Trophoblast cell (in vitro differentiated cells and primary cell): Measurements from ENCODE around the gene ACOT11.

ENCODE experiments used
- DNase-seq, 2 donors: peaks; one replicate each; pipeline ENCODE4 v3.0.0-alpha.2; 2016
- H2AFZ ChIP-seq: 2 replicates; pipeline ENCODE4 v1.6.1; 2013; ENCODE audit warnings: low read length, moderate library complexity, mild to moderate bottlenecking; ENCODE audit not compliant: insufficient read depth, poor library complexity
- H2AK5ac ChIP-seq: 2 replicates; pipeline ENCODE4 v1.6.1; 2013; ENCODE audit warnings: mild to moderate bottlenecking, low read length
- H2BK120ac ChIP-seq: 2 replicates; pipeline ENCODE4 v1.6.1; 2013; ENCODE audit warnings: low read length, mild to moderate bottlenecking, moderate library complexity; ENCODE audit not compliant: insufficient read depth, poor library complexity
- H2BK12ac ChIP-seq: 2 replicates; pipeline ENCODE4 v1.6.1; 2013; ENCODE audit warnings: mild to moderate bottlenecking, low read length, moderate library complexity
- H2BK5ac ChIP-seq: 2 replicates; pipeline ENCODE4 v1.6.1; 2013; ENCODE audit warnings: low read length, low read depth, moderate library complexity, mild to moderate bottlenecking; ENCODE audit not compliant: poor library complexity
- H3K14ac ChIP-seq: 2 replicates; pipeline ENCODE4 v1.6.1; 2013; ENCODE audit warnings: mild to moderate bottlenecking, low read length
- H3K18ac ChIP-seq: 2 replicates; pipeline ENCODE4 v1.6.1; 2013; ENCODE audit warnings: mild to moderate bottlenecking, low read length
- H3K23ac ChIP-seq: 2 replicates; pipeline ENCODE4 v1.6.1; 2013; ENCODE audit warnings: low read length
- H3K27ac ChIP-seq: 2 replicates; pipeline ENCODE4 v1.5.1; 2013; ENCODE audit warnings: low read depth, mild to moderate bottlenecking, inconsistent platforms, low read length, moderate library complexity
- H3K27me3 ChIP-seq: 2 replicates; pipeline ENCODE4 v1.6.1; 2013; ENCODE audit warnings: inconsistent platforms, mild to moderate bottlenecking, low read length, moderate library complexity; ENCODE audit not compliant: insufficient read depth
- H3K36me3 ChIP-seq, 2 experiments: 1 replicate in 1 of 2; 2 replicates in 1 of 2; pipeline ENCODE4 v1.6.1; 2013; ENCODE audit warnings: low read length in 2 of 2, mild to moderate bottlenecking in 2 of 2, moderate library complexity in 1 of 2; ENCODE audit not compliant: insufficient read depth in 2 of 2, control insufficient read depth in 1 of 2
- H3K4ac ChIP-seq: 2 replicates; pipeline ENCODE4 v1.6.1; 2013; ENCODE audit warnings: low read depth, mild to moderate bottlenecking, low read length, moderate library complexity
- H3K4me1 ChIP-seq, 2 experiments: 1 replicate in 1 of 2; 2 replicates in 1 of 2; pipeline ENCODE4 v1.6.1; 2013; ENCODE audit warnings: low read length in 2 of 2, mild to moderate bottlenecking in 2 of 2, moderate library complexity in 1 of 2; ENCODE audit not compliant: insufficient read depth in 2 of 2, control insufficient read depth in 1 of 2
- H3K4me2 ChIP-seq: 2 replicates; pipeline ENCODE4 v1.6.1; 2013; ENCODE audit warnings: inconsistent platforms, mild to moderate bottlenecking, low read length, moderate library complexity
- H3K4me3 ChIP-seq: 2 replicates; pipeline ENCODE4 v1.5.1; 2013; ENCODE audit warnings: mild to moderate bottlenecking, low read depth, low read length, inconsistent platforms
- H3K79me1 ChIP-seq: one replicate; pipeline ENCODE4 v1.6.1; 2013; ENCODE audit warnings: low read length
- H3K79me2 ChIP-seq: 2 replicates; pipeline ENCODE4 v1.6.1; 2013; ENCODE audit warnings: low read length, mild to moderate bottlenecking; ENCODE audit not compliant: control insufficient read depth, insufficient read depth, poor library complexity
- H3K9ac ChIP-seq: 2 replicates; pipeline ENCODE4 v1.6.1; 2013; ENCODE audit warnings: mild to moderate bottlenecking, low read length
- H3K9me3 ChIP-seq: 2 replicates; pipeline ENCODE4 v1.6.1; 2013; ENCODE audit warnings: low read depth, mild to moderate bottlenecking, control low read depth, inconsistent platforms, low read length; ENCODE audit not compliant: insufficient read depth
- H4K12ac ChIP-seq: 2 replicates; pipeline ENCODE4 v1.6.1; 2013; ENCODE audit warnings: low read depth, mild to moderate bottlenecking, low read length, moderate library complexity
- H4K8ac ChIP-seq: 2 replicates; pipeline ENCODE4 v1.6.1; 2013; ENCODE audit warnings: low read depth, mild to moderate bottlenecking, low read length, moderate library complexity
- H4K91ac ChIP-seq: one replicate; pipeline ENCODE4 v1.6.1; 2013; ENCODE audit warnings: low read depth, mild to moderate bottlenecking, low read length, moderate library complexity
- WGBS: extraction: QIAGEN DNeasy Blood & Tissue Kit; methylation state at CpG from one replicate; pipeline ENCODE4 v1.1.7; 2013; ENCODE audit warnings: missing lambda C conversion rate; ENCODE audit not compliant: insufficient read length, insufficient coverage; ENCODE audit errors: extremely low coverage; 5-methylcytosine and 5-hydroxymethylcytosine counted together

Gene ACOT11

GRCh38 chr1:54597455-54598030 is 49.5 kb downstream of the ACOT11 start:
- peak in 1 of 2 donors; percentile 5 for DNase-seq
- Histone ChIP-seq H4K8ac (no peak overlapping the region), H2AK5ac (no peak overlapping the region), H3K4me1 (no peaks in the 10 kb centered on the region), H2BK120ac (no peak overlapping the region), H4K12ac (no peak overlapping the region), H3K9ac (no peak overlapping the region), H2BK5ac (no peak overlapping the region), H3K4me3 (no peak overlapping the region), H4K91ac (no peak overlapping the region), H3K27me3 (no peaks in the 10 kb centered on the region), H3K36me3 (peaks cover 0 to 2% of the 10 kb centered on the region in 2 experiments), H3K4ac (no peak overlapping the region), H3K4me2 (no peak overlapping the region), H2BK12ac (no peak overlapping the region), H3K9me3 (peaks cover 1% of the 10 kb centered on the region), H3K14ac (no peak overlapping the region), H2AFZ (no peak overlapping the region), H3K79me2 (no peaks in the 10 kb centered on the region), H3K79me1 (no peaks in the 10 kb centered on the region), H3K23ac (no peak overlapping the region), H3K18ac (no peak overlapping the region), H3K27ac (no peak overlapping the region)
- WGBS: no CpG with 5 or more reads among the region's 3 CpGs

- Histone ChIP-seq H3K9me3 (peaks cover under 1% of the 10 kb centered on the region), H4K12ac (no peak overlapping the region), H3K14ac (no peak overlapping the region), H3K23ac (no peak overlapping the region), H3K27me3 (no peaks in the 10 kb centered on the region), H4K8ac (no peak overlapping the region), H2BK12ac (no peak overlapping the region), H2AK5ac (no peak overlapping the region), H3K27ac (no peak overlapping the region), H3K9ac (no peak overlapping the region), H3K4me3 (no peak overlapping the region), H3K4me1 (no peaks in the 10 kb centered on the region), H2BK120ac (no peak overlapping the region), H2AFZ (no peak overlapping the region), H3K36me3 (peaks cover 0 to 2% of the 10 kb centered on the region in 2 experiments), H3K18ac (no peak overlapping the region), H3K4me2 (no peak overlapping the region), H3K4ac (no peak overlapping the region), H2BK5ac (no peak overlapping the region), H3K79me1 (no peaks in the 10 kb centered on the region), H4K91ac (no peak overlapping the region), H3K79me2 (no peaks in the 10 kb centered on the region)
- no peak for DNase-seq
- WGBS: no CpG with 5 or more reads among the region's 13 CpGs
Observed at GRCh38 chr1:54599211-54599823, 51.3 kb downstream of the ACOT11 start.

- Histone ChIP-seq H3K9me3 (peaks cover 2% of the 10 kb centered on the region), H2BK120ac (no peak overlapping the region), H2BK12ac (no peak overlapping the region), H2BK5ac (no peak overlapping the region), H3K18ac (no peak overlapping the region), H3K27me3 (no peaks in the 10 kb centered on the region), H3K79me2 (no peaks in the 10 kb centered on the region), H3K4me2 (no peak overlapping the region), H3K4me1 (no peaks in the 10 kb centered on the region), H3K4ac (no peak overlapping the region), H3K4me3 (no peak overlapping the region), H3K27ac (no peak overlapping the region), H4K8ac (no peak overlapping the region), H3K36me3 (no peaks in the 10 kb centered on the region), H3K14ac (no peak overlapping the region), H2AFZ (no peak overlapping the region), H3K23ac (no peak overlapping the region), H3K79me1 (no peaks in the 10 kb centered on the region), H2AK5ac (no peak overlapping the region), H4K12ac (no peak overlapping the region), H3K9ac (no peak overlapping the region), H4K91ac (no peak overlapping the region)
- no CpG with 5 or more reads among the region's 21 CpGs for WGBS
- no peak for DNase-seq
Observed at GRCh38 chr1:54600947-54601721, 53.1 kb downstream of the ACOT11 start.

GRCh38 chr1:54601730-54602129 is 53.7 kb downstream of the ACOT11 start:
- Histone ChIP-seq H3K18ac (no peak overlapping the region), H4K12ac (no peak overlapping the region), H3K14ac (no peak overlapping the region), H2BK5ac (no peak overlapping the region), H2BK120ac (no peak overlapping the region), H3K4me2 (no peak overlapping the region), H3K9me3 (peaks cover 2% of the 10 kb centered on the region), H3K79me1 (no peaks in the 10 kb centered on the region), H2BK12ac (no peak overlapping the region), H3K4me1 (no peaks in the 10 kb centered on the region), H3K4ac (no peak overlapping the region), H3K9ac (no peak overlapping the region), H3K4me3 (no peak overlapping the region), H3K36me3 (no peaks in the 10 kb centered on the region), H3K27me3 (no peaks in the 10 kb centered on the region), H2AFZ (no peak overlapping the region), H3K23ac (no peak overlapping the region), H2AK5ac (no peak overlapping the region), H3K79me2 (no peaks in the 10 kb centered on the region), H3K27ac (no peak overlapping the region), H4K91ac (no peak overlapping the region), H4K8ac (no peak overlapping the region)
- WGBS: no CpG with 5 or more reads among the region's 10 CpGs
- DNase-seq: no peak
